Measurements from ENCODE around the gene CAPN8.

CAPN8 gene

DNA sequence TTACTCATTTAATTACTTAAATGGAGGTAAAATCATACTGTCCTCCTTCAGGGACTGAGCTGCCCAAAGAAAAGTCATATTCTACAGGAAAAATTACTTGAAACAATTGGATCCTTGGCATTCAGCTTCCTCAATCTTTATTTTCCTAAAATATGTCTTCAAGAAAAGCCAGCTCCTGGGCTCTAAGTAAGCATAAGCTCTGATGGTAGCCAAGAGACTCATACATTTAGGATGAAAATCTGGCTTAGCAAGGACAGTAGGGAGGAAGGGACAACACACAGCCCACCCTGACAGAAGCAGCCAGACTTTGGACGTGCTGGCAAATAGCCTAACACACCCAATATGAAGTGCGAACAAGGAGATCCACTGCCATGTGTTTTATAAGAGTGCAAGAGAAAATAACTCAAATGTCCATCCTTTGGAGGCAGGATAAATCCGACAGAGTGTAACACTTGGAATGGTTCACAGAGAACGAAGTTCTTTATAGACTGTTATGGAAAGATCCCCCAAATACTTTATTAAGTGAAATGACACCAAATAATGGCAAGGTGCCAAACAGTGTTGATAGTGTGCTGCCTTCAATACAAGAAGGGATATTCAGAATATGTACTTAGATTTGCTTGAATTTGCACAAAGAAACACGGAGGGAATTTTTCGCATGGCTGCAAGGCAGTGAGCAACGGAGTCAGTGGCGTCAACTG lies 14.1 kb downstream of the CAPN8 start:
- Histone ChIP-seq H3K9me3 (ENCODE audit: control insufficient read depth, insufficient read depth, low read length) (no peaks in the 10 kb centered on the region), H3K4me3 (ENCODE audit: low read depth, low read length) (no peak overlapping the region), H3K4me1 (ENCODE audit: control insufficient read depth, insufficient read depth, low read length) (peaks cover 38% of the 10 kb centered on the region), H3K27ac (ENCODE audit: low read depth, low read length) (no peak overlapping the region), H3K27me3 (ENCODE audit: control insufficient read depth, insufficient read depth, low read length) (no peaks in the 10 kb centered on the region), H3K36me3 (ENCODE audit: control insufficient read depth, insufficient read depth, low read length) (no peaks in the 10 kb centered on the region), H3K9ac (ENCODE audit: low read depth, low read length) (no peak overlapping the region)

DNA sequence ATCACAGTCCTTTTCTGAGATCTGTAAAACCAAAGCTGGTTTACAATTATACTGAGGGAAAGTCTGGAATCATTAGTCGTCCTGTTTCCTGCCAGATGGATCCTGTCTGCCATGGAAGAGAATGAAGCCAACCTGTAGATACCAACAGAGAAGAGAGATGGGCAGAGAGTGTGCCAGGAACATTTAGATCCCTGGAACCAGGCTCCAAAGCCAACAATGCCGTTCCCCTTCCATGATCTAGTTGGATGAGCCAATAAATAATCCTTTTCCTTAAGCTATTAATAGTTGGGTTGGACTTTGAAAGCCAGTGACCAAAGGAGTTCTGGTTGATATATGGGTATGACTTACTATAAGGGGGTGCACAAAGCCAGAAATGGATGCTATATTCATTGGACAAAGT lies 15.0 kb downstream of the CAPN8 start:
- H3K9ac ChIP-seq (ENCODE audit: low read depth, low read length) = no peak overlapping the region
- H3K36me3 ChIP-seq (ENCODE audit: control insufficient read depth, insufficient read depth, low read length) = no peaks in the 10 kb centered on the region
- no peaks in the 10 kb centered on the region for H3K27me3 ChIP-seq (ENCODE audit: control insufficient read depth, insufficient read depth, low read length)
- H3K4me1 ChIP-seq (ENCODE audit: control insufficient read depth, insufficient read depth, low read length) = peaks cover 40% of the 10 kb centered on the region
- H3K4me3 ChIP-seq (ENCODE audit: low read depth, low read length) = no peak overlapping the region
- H3K9me3 ChIP-seq (ENCODE audit: control insufficient read depth, insufficient read depth, low read length) = no peaks in the 10 kb centered on the region
- no peak overlapping the region for H3K27ac ChIP-seq (ENCODE audit: low read depth, low read length)

DNA sequence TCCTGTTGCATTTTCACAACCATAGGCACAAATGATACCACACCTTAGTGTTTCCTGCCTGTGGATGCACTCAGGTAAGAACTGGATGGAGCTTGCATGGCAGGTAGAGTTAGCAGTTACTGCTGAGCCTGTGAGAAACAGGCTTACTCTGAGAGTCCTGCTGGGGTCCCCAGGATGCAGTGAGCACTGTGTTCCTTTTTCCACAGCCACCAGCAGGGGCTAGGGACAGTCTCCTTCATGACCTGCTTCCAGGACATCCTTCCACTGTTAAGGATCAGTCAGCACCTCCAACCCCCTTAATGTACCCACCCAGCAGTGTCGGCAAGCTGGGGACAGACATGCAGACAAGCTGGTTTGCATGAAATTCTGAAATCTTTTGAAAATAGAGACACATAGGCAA lies 16.3 kb downstream of the CAPN8 start:
- H3K27me3 ChIP-seq (ENCODE audit: control insufficient read depth, insufficient read depth, low read length) = no peaks in the 10 kb centered on the region
- H3K4me3 ChIP-seq (ENCODE audit: low read depth, low read length) = no peak overlapping the region
- no peaks in the 10 kb centered on the region for H3K9me3 ChIP-seq (ENCODE audit: control insufficient read depth, insufficient read depth, low read length)
- no peak overlapping the region for H3K27ac ChIP-seq (ENCODE audit: low read depth, low read length)
- peaks cover 40% of the 10 kb centered on the region for H3K4me1 ChIP-seq (ENCODE audit: control insufficient read depth, insufficient read depth, low read length)
- H3K9ac ChIP-seq (ENCODE audit: low read depth, low read length) = no peak overlapping the region
- no peaks in the 10 kb centered on the region for H3K36me3 ChIP-seq (ENCODE audit: control insufficient read depth, insufficient read depth, low read length)

DNA sequence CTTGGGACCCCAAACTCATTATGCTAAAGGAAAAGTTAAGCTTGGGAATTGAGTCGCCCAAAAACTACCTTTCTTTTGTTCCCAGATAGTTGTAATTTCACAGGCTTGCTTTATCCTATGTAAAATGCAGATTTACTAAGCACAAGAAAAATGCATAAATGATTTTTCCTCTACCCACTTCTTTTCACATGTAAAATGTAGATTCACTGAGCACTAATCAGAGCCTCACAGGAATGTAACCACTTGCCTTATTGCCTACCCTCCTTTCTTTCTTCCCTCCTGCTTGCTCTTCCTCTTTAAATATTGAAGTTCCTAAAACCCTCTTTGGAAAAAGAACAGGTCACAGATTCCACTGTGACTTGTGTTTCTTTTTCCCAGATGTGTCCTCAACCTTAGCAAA lies 18.3 kb downstream of the CAPN8 start:
- H3K36me3 ChIP-seq (ENCODE audit: control insufficient read depth, insufficient read depth, low read length) = no peaks in the 10 kb centered on the region
- H3K27me3 ChIP-seq (ENCODE audit: control insufficient read depth, insufficient read depth, low read length) = no peaks in the 10 kb centered on the region
- H3K9ac ChIP-seq (ENCODE audit: low read depth, low read length) = no peak overlapping the region
- H3K27ac ChIP-seq (ENCODE audit: low read depth, low read length) = peak overlapping the region; percentile 64
- H3K4me3 ChIP-seq (ENCODE audit: low read depth, low read length) = no peak overlapping the region
- H3K9me3 ChIP-seq (ENCODE audit: control insufficient read depth, insufficient read depth, low read length) = no peaks in the 10 kb centered on the region
- peaks cover 27% of the 10 kb centered on the region for H3K4me1 ChIP-seq (ENCODE audit: control insufficient read depth, insufficient read depth, low read length)

DNA sequence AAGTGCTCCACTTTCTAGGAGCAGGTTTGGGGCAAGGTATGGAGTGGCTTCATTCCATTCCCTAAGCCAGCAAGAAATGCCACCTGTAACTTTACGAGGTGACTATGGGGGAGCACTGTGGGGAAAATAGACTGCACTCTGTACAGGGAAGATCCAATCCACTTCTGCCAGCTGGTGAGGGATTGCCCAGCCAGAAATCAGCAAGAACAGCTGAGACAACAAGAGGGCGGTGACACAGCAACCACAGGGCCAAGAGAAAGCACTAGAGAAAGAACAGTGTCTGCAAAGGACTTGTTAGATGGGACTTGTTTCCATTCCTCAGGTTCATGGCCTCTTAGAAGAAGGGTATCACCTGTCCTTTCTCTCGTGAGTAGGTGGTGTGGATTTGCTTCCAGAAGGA lies 19.6 kb downstream of the CAPN8 start:
- no peak overlapping the region for H3K9ac ChIP-seq (ENCODE audit: low read depth, low read length)
- peaks cover 27% of the 10 kb centered on the region for H3K4me1 ChIP-seq (ENCODE audit: control insufficient read depth, insufficient read depth, low read length)
- H3K9me3 ChIP-seq (ENCODE audit: control insufficient read depth, insufficient read depth, low read length) = no peaks in the 10 kb centered on the region
- H3K36me3 ChIP-seq (ENCODE audit: control insufficient read depth, insufficient read depth, low read length) = no peaks in the 10 kb centered on the region
- H3K4me3 ChIP-seq (ENCODE audit: low read depth, low read length) = no peak overlapping the region
- no peak overlapping the region for H3K27ac ChIP-seq (ENCODE audit: low read depth, low read length)
- H3K27me3 ChIP-seq (ENCODE audit: control insufficient read depth, insufficient read depth, low read length) = no peaks in the 10 kb centered on the region

DNA sequence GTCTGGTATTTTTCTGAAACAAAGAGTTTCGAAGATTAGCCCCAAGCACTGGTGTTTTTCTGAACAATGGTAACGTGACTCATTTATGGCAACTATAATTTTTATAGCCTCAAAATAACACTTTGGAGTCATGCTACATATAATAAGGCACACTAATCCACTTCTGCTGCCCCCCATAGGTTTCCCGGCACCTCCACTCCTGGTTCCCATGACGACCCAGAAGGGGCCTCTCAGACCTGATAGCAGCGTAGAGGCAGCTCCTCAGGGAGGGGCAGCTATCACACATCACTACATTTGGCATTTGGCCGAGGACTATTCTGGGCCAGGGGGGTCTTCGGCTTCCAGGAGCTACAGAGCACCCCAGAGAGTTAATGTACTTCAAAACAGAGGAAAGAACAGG lies 23.3 kb downstream of the CAPN8 start:
- no peak overlapping the region for H3K27ac ChIP-seq (ENCODE audit: low read depth, low read length)

DNA sequence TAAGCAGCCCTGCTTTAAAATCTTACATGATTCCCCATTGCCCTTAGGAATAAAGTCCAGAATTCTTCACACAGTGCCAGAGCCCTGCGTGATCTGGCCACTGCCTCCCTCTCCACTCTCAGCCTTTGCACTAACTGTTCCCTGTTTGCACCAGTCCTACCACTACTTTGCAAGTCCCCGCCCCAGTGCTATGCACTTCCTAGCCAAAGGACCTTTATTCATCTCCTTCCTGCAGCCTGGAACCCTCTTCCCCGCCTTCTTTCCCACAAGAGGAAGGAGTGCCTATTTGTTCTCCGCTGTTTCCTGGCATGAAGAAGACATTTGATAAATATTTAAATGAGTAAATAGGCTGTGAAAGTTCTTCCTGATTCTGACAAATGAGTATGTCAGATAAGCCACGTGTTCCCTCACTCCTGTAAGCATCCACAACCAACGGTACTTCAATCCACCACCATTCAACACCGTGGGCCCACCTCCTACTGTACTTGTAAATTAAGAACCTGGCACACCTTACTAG lies 23.9 kb downstream of the CAPN8 start:
- no peak overlapping the region for H3K4me3 ChIP-seq (ENCODE audit: low read depth, low read length)
- no peaks in the 10 kb centered on the region for H3K36me3 ChIP-seq (ENCODE audit: control insufficient read depth, insufficient read depth, low read length)
- peaks cover 3% of the 10 kb centered on the region; the same call in 1 of the 2 replicates for H3K4me1 ChIP-seq (ENCODE audit: control insufficient read depth, insufficient read depth, low read length)
- H3K27me3 ChIP-seq (ENCODE audit: control insufficient read depth, insufficient read depth, low read length) = no peaks in the 10 kb centered on the region; the same call in 1 of the 2 replicates
- H3K9me3 ChIP-seq (ENCODE audit: control insufficient read depth, insufficient read depth, low read length) = no peaks in the 10 kb centered on the region
- H3K27ac ChIP-seq (ENCODE audit: low read depth, low read length) = no peak overlapping the region
- H3K9ac ChIP-seq (ENCODE audit: low read depth, low read length) = no peak overlapping the region

More for the DNA sequence above, 23.3 kb downstream of the CAPN8 start:
- H3K4me3 ChIP-seq (ENCODE audit: low read depth, low read length) = no peak overlapping the region
- H3K4me1 ChIP-seq (ENCODE audit: control insufficient read depth, insufficient read depth, low read length) = peaks cover 10% of the 10 kb centered on the region; the same call in 1 of the 2 replicates
- H3K9ac ChIP-seq (ENCODE audit: low read depth, low read length) = no peak overlapping the region
- no peaks in the 10 kb centered on the region for H3K9me3 ChIP-seq (ENCODE audit: control insufficient read depth, insufficient read depth, low read length)
- H3K27me3 ChIP-seq (ENCODE audit: control insufficient read depth, insufficient read depth, low read length) = no peaks in the 10 kb centered on the region; the same call in 1 of the 2 replicates
- no peaks in the 10 kb centered on the region for H3K36me3 ChIP-seq (ENCODE audit: control insufficient read depth, insufficient read depth, low read length)

DNA sequence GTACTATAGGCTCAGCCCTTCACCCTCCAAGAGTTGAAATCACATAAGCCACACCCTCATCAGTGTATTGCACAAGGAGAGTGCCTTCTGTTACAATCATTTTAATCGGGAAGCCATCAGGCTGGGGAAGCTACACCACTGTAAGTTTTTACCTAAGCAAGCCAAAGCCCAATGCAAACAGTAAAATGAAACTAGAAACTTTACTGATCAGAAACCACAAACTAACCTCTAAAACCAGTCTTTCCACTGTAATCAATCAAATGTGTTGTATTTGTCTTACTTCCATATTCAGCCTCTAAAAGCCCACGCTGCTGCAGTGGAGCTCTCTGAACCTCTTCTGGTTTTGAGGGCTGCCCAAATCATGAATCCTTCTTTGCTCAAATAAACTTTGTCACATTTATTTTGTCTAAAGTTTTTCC lies 26.2 kb downstream of the CAPN8 start:
- Histone ChIP-seq H3K27me3 (ENCODE audit: control insufficient read depth, insufficient read depth, low read length) (no peaks in the 10 kb centered on the region; the same call in 1 of the 2 replicates), H3K27ac (ENCODE audit: low read depth, low read length) (no peak overlapping the region), H3K9me3 (ENCODE audit: control insufficient read depth, insufficient read depth, low read length) (no peaks in the 10 kb centered on the region), H3K4me3 (ENCODE audit: low read depth, low read length) (no peak overlapping the region), H3K9ac (ENCODE audit: low read depth, low read length) (no peak overlapping the region), H3K36me3 (ENCODE audit: control insufficient read depth, insufficient read depth, low read length) (no peaks in the 10 kb centered on the region), H3K4me1 (ENCODE audit: control insufficient read depth, insufficient read depth, low read length) (no peaks in the 10 kb centered on the region)

DNA sequence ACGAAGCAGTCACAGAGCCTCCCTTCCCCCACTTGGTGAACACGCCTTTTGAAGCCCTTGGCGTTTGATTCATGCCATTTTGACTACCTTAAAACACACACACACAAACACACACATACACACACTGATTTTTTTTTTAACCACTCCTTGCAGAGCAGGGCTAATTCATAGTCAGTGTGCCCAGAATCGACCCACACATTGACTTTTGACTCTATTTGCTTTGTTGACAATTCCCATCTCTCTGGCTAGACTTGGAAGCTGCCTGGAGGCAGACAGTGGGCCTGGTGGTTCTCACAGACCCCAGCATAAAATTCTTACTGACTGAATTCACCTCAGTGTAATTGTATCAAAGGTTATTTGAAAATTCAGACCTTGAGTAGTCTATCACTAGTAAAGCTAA lies 30.3 kb downstream of the CAPN8 start:
- Histone ChIP-seq H3K4me1 (ENCODE audit: control insufficient read depth, insufficient read depth, low read length) (no peaks in the 10 kb centered on the region), H3K36me3 (ENCODE audit: control insufficient read depth, insufficient read depth, low read length) (no peaks in the 10 kb centered on the region), H3K9me3 (ENCODE audit: control insufficient read depth, insufficient read depth, low read length) (no peaks in the 10 kb centered on the region), H3K27me3 (ENCODE audit: control insufficient read depth, insufficient read depth, low read length) (no peaks in the 10 kb centered on the region; the same call in 1 of the 2 replicates), H3K4me3 (ENCODE audit: low read depth, low read length) (no peak overlapping the region), H3K9ac (ENCODE audit: low read depth, low read length) (no peak overlapping the region), H3K27ac (ENCODE audit: low read depth, low read length) (no peak overlapping the region)

DNA sequence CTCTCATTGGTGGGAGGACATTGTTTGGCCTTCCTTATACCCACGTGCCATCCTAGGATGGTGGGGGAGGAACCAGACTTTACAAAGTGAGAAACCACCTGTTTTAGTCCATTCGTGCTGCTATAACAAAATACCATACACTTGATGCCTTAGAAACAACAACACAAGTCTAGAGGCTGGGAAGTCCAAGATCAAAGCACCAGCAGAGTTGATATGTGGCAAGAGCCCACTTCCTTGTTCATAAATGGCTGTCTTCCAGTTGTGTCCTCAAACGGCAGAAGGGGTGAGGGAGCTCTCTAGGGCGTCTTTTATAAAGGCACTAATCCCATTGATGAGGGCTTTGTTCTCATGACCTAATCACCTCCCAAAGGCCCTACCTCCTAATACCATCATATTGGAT lies 31.1 kb downstream of the CAPN8 start:
- Histone ChIP-seq H3K36me3 (ENCODE audit: control insufficient read depth, insufficient read depth, low read length) (no peaks in the 10 kb centered on the region), H3K9me3 (ENCODE audit: control insufficient read depth, insufficient read depth, low read length) (no peaks in the 10 kb centered on the region), H3K4me1 (ENCODE audit: control insufficient read depth, insufficient read depth, low read length) (no peaks in the 10 kb centered on the region), H3K9ac (ENCODE audit: low read depth, low read length) (no peak overlapping the region), H3K4me3 (ENCODE audit: low read depth, low read length) (no peak overlapping the region), H3K27me3 (ENCODE audit: control insufficient read depth, insufficient read depth, low read length) (no peaks in the 10 kb centered on the region; the same call in 1 of the 2 replicates), H3K27ac (ENCODE audit: low read depth, low read length) (no peak overlapping the region)

DNA sequence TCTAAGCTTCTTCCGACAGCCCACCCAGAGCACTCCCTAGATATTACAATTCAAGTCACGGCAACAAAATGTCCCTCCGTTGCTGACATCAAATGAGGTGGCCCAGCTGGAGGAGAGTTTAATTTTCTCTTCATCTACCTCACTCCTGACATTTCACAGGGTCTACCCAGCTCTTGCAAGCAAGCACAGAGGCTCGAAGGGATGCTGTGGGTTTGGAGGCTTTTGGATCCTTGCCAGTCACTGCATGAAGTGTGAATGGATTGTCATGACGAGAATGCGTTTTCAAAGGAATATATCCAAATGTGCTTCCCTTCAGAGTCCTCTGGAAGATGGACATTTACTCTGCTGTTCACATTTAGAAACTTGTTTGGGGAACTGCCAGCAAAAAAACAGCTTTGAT lies 33.5 kb downstream of the CAPN8 start:
- H3K9me3 ChIP-seq (ENCODE audit: control insufficient read depth, insufficient read depth, low read length) = no peaks in the 10 kb centered on the region
- H3K4me1 ChIP-seq (ENCODE audit: control insufficient read depth, insufficient read depth, low read length) = no peaks in the 10 kb centered on the region
- H3K9ac ChIP-seq (ENCODE audit: low read depth, low read length) = no peak overlapping the region
- H3K27me3 ChIP-seq (ENCODE audit: control insufficient read depth, insufficient read depth, low read length) = no peaks in the 10 kb centered on the region
- no peaks in the 10 kb centered on the region for H3K36me3 ChIP-seq (ENCODE audit: control insufficient read depth, insufficient read depth, low read length)
- no peak overlapping the region for H3K27ac ChIP-seq (ENCODE audit: low read depth, low read length)
- no peak overlapping the region for H3K4me3 ChIP-seq (ENCODE audit: low read depth, low read length)
